Spinal cord (tissue), 10 donors: ENCODE data around the gene PLS1. TPM values are rescaled to one million over a fixed set of nuclear protein-coding genes. Genes with fewer than 3 reads are reported as not detected.

Experiments used
- DNase-seq, 6 donors: peaks; one replicate each; pipeline versions ENCODE4 v3.0.0 to v3.0.0-alpha.2; 2013 to 2015; ENCODE audit warnings: low spot score in 6 of 6, low read depth in 4 of 6
- H3K27ac ChIP-seq: one replicate; pipeline ENCODE4 v1.5.1; 2013; ENCODE audit warnings: low read depth, low read length, control low read depth
- H3K27me3 ChIP-seq: one replicate; pipeline ENCODE4 v1.6.1; 2013; ENCODE audit warnings: low read length; ENCODE audit not compliant: control insufficient read depth, insufficient read depth
- H3K36me3 ChIP-seq: one replicate; pipeline ENCODE4 v1.6.1; 2013; ENCODE audit warnings: low read length; ENCODE audit not compliant: control insufficient read depth, insufficient read depth
- H3K4me1 ChIP-seq: one replicate; pipeline ENCODE4 v1.6.1; 2013; ENCODE audit warnings: low read length; ENCODE audit not compliant: control insufficient read depth, insufficient read depth
- H3K4me3 ChIP-seq: one replicate; pipeline ENCODE4 v1.5.1; 2013; ENCODE audit warnings: low read depth, low read length, control low read depth
- H3K9me3 ChIP-seq: one replicate; pipeline ENCODE4 v1.6.1; 2013; ENCODE audit warnings: low read length; ENCODE audit not compliant: control insufficient read depth, insufficient read depth
- WGBS: methylation state at CpG from one replicate; pipeline ENCODE4 v1.1.5; 2013; ENCODE audit warnings: missing lambda C conversion rate; ENCODE audit not compliant: insufficient coverage; 5-methylcytosine and 5-hydroxymethylcytosine counted together
- polyA plus RNA-seq, 2 donors: library from polyadenylated mRNA; unstranded; fragments of 120-200 nt; gene quantifications; one replicate each; pipeline ENCODE4 v1.2.1, GENCODE V29; 2013; ENCODE audit not compliant: insufficient read length in 2 of 2
- total RNA-seq, 2 donors: library from RNA; depleted of rRNA in 1 of 2; stranded (reverse); fragments of 120-200 nt in 1 of 2; fragments of >200 nt in 1 of 2; gene quantifications; one replicate each; pipeline versions ENCODE4 v1.2.3 to v1.2.4, GENCODE V29; 2013 to 2014
- donor health status: healthy.

PLS1 gene
- total and polyA plus RNA-seq, 4 donors, result 3.1 to 4.7 (median 3.6) TPM

DNA sequence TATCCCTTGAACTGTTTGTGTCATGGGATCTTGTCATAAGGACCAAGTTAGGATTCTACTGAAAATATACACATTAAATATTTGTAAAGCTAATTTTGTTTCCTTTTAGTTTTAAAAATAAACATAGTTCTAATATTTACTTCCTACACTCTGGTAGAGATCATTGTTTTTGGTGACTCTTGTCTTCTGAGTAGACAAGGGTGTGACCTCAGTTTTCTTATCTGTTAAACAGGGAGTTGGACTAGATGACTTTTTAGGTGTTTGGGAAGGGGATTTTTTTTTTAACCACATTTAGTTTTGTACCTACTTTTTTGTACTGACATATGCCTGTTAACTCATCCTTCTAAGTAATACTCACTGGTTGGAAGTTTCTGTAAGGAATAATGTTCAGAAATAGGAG is 30.8 kb downstream of the PLS1 start:
- DNase-seq, result no peak
- Histone ChIP-seq H3K27ac (no peak overlapping the region), H3K4me1 (no peaks in the 10 kb centered on the region), H3K9me3 (no peaks in the 10 kb centered on the region), H3K4me3 (no peak overlapping the region), H3K36me3 (no peaks in the 10 kb centered on the region), H3K27me3 (no peaks in the 10 kb centered on the region)

GRCh38 chr3:142628801-142629200 is 32.6 kb downstream of the PLS1 start:
- WGBS, result 100% methylated on average over 1 of the region's 1 CpG
- Histone ChIP-seq H3K4me1 (no peaks in the 10 kb centered on the region), H3K4me3 (no peak overlapping the region), H3K27me3 (no peaks in the 10 kb centered on the region), H3K27ac (no peak overlapping the region), H3K36me3 (no peaks in the 10 kb centered on the region), H3K9me3 (no peaks in the 10 kb centered on the region)
- DNase-seq, result no peak

GRCh38 chr3:142633073-142633472 is 36.9 kb downstream of the PLS1 start:
- H3K9me3 ChIP-seq, result no peaks in the 10 kb centered on the region
- no peak overlapping the region for H3K4me3 ChIP-seq
- no peaks in the 10 kb centered on the region for H3K27me3 ChIP-seq
- H3K36me3 ChIP-seq, result no peaks in the 10 kb centered on the region
- WGBS, result no CpG with 5 or more reads among the region's 5 CpGs
- H3K4me1 ChIP-seq, result no peaks in the 10 kb centered on the region
- DNase-seq, result no peak
- H3K27ac ChIP-seq, result no peak overlapping the region

GRCh38 chr3:142636050-142636449 is 39.9 kb downstream of the PLS1 start:
- no peaks in the 10 kb centered on the region for H3K4me1 ChIP-seq
- H3K27ac ChIP-seq, result no peak overlapping the region
- no peaks in the 10 kb centered on the region for H3K9me3 ChIP-seq
- H3K27me3 ChIP-seq, result no peaks in the 10 kb centered on the region
- no peaks in the 10 kb centered on the region for H3K36me3 ChIP-seq
- DNase-seq, result no peak
- no peak overlapping the region for H3K4me3 ChIP-seq

DNA sequence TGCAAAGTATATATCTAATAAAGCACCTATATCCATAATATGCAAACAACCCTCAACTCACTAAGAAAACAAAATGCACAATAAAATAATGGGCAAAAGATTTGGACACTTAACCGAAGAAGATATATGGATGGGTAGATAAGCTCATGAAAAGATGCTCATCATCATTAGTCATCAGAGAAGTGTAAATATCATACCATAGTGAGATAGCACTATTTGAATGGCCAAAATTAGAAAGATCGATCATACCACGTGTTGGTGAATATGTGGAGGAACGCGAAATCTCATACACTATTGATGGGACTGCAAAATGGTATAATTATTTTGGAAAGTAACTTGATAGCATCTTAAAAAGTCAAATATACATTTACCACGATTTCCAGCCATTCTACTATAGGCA is 40.5 kb downstream of the PLS1 start:
- Histone ChIP-seq H3K27me3 (no peaks in the 10 kb centered on the region), H3K9me3 (no peaks in the 10 kb centered on the region), H3K27ac (no peak overlapping the region), H3K4me1 (no peaks in the 10 kb centered on the region), H3K36me3 (no peaks in the 10 kb centered on the region), H3K4me3 (no peak overlapping the region)
- no peak for DNase-seq
- WGBS, result no CpG with 5 or more reads among the region's 6 CpGs

DNA sequence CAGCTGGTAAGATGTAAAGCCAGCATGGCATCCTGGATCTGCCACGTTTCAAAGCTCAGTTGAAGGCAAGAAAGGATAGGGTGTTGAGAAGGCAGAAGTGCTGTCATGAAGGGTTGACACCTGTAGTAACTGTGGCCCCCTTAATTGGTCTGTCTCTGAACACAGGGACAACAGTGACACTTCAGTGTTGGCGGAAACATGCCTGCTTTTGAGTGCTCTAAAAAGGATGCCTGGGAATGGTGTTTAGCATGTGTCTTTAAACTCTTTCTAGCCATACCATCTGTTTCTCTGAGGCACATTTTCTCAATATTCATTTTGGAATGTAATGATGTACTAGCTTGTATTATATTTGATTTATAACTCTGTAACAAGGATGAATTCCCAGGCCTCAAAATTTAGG is 42.1 kb downstream of the PLS1 start:
- Histone ChIP-seq H3K27ac (no peak overlapping the region), H3K27me3 (no peaks in the 10 kb centered on the region), H3K4me1 (no peaks in the 10 kb centered on the region), H3K4me3 (no peak overlapping the region), H3K36me3 (no peaks in the 10 kb centered on the region), H3K9me3 (no peaks in the 10 kb centered on the region)
- peak in 1 of 6 donors; percentile 57 for DNase-seq
- 63% methylated on average over 1 of the region's 2 CpGs for WGBS

GRCh38 chr3:142641504-142641903 is 45.3 kb downstream of the PLS1 start:
- H3K27ac ChIP-seq, result no peak overlapping the region
- DNase-seq, result no peak
- H3K27me3 ChIP-seq, result no peaks in the 10 kb centered on the region
- H3K36me3 ChIP-seq, result no peaks in the 10 kb centered on the region
- H3K4me1 ChIP-seq, result no peaks in the 10 kb centered on the region
- H3K4me3 ChIP-seq, result no peak overlapping the region
- no peaks in the 10 kb centered on the region for H3K9me3 ChIP-seq
- 94% methylated on average over 3 of the region's 3 CpGs for WGBS

- no peak for DNase-seq
- Histone ChIP-seq H3K36me3 (no peaks in the 10 kb centered on the region), H3K9me3 (no peaks in the 10 kb centered on the region), H3K4me3 (no peak overlapping the region), H3K4me1 (no peaks in the 10 kb centered on the region), H3K27ac (no peak overlapping the region), H3K27me3 (no peaks in the 10 kb centered on the region)
Observed at GRCh38 chr3:142642956-142643355, 46.8 kb downstream of the PLS1 start.

- DNase-seq, result no peak
- no peaks in the 10 kb centered on the region for H3K27me3 ChIP-seq
- 100% methylated on average over 3 of the region's 6 CpGs for WGBS
- no peak overlapping the region for H3K27ac ChIP-seq
- H3K4me1 ChIP-seq, result no peaks in the 10 kb centered on the region
- H3K4me3 ChIP-seq, result no peak overlapping the region
- H3K36me3 ChIP-seq, result no peaks in the 10 kb centered on the region
- no peaks in the 10 kb centered on the region for H3K9me3 ChIP-seq
Observed at GRCh38 chr3:142644502-142644901, 48.3 kb downstream of the PLS1 start.

GRCh38 chr3:142645236-142645793 is 49.1 kb downstream of the PLS1 start:
- Histone ChIP-seq H3K9me3 (no peaks in the 10 kb centered on the region), H3K27ac (no peak overlapping the region), H3K4me1 (no peaks in the 10 kb centered on the region), H3K4me3 (no peak overlapping the region), H3K36me3 (no peaks in the 10 kb centered on the region), H3K27me3 (no peaks in the 10 kb centered on the region)
- no peak for DNase-seq
- 71% methylated on average over 1 of the region's 2 CpGs for WGBS
